Transverse colon (tissue), 3 donors: ENCODE measurements around the gene MAP2K6.

ENCODE experiments used
- CTCF ChIP-seq, 5 experiments: fragments of 200-600 bp in 3 of 5; fragments of 450-650 bp in 2 of 5; sonication (generic) in 3 of 5; IDR thresholded peaks; 1 replicate in 2 of 5; 2 replicates in 3 of 5; pipeline ENCODE4 v1.5.1; 2016 to 2017; ENCODE audit warnings: antibody characterized with exemption in 5 of 5, inconsistent platforms in 3 of 5, mild to moderate bottlenecking in 2 of 5, moderate library complexity in 1 of 5
- POLR2A ChIP-seq: fragments of 450-650 bp; IDR thresholded peaks from one replicate; pipeline ENCODE4 v1.6.1; 2016; ENCODE audit warnings: antibody characterized with exemption, mild to moderate bottlenecking, moderate library complexity

GRCh38 chr17:69410671-69411070, 3.8 kb upstream of the MAP2K6 start:
- TF ChIP-seq POLR2A, result no peak
- TF ChIP-seq CTCF (IDR thresholded peaks at IDR 0.05), result no peak
